AML-193 (cell line): Measurements from ENCODE around the gene KCNMA1.

Source experiments
- DNase-seq, 2 experiments: peaks; one replicate each; lab custom pipeline; 2025; lab: John Stamatoyannopoulos, UW

KCNMA1 gene

GRCh38 chr10:77109351-77109994 lies 528.1 kb downstream of the KCNMA1 start:
- no peak for DNase-seq

- DNase-seq = no peak
Observed at GRCh38 chr10:77106676-77107075, 530.9 kb downstream of the KCNMA1 start.

DNA sequence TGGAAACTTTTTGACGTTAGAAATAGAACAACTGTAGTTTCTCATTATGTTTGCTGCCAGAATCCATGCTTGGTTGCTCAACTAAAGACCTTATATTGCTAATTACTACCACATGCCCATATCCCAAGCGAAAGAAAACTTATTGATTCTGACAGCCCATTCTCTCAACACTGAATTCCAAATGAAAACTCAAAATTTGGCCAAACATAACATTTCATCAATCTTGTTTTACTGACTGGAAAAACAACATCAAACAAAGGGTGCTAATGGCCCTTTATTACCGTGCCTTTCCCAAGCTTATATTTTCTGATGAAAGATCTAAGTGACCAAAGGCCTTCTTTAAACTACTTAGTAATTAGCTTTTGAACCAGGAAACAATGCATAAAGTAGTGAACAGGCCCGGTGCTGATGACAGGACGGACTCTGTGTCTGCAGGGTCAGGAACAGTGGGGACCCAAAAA lies 531.8 kb downstream of the KCNMA1 start:
- DNase-seq = no peak

- DNase-seq = no peak
Observed at GRCh38 chr10:77104459-77104980, 533.1 kb downstream of the KCNMA1 start.

DNA sequence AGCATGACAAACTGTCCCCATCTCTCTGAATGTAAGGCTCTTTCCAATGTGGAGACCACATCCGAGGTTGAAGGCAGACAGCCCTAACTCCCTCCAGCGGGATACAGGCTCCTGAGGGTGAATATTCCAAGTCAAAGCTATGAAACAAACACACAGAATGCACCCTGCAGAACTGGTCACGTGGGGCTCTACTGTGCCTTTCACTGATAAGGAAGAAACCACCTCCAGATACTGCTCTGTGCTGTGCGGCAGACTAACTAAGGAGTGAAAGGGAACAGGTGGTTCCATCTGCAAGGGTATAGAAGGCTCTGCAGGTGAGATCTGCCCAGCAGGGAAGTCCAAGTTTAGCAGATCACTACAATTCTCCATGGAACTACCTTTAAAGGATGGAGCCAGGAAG lies 534.4 kb downstream of the KCNMA1 start:
- no peak for DNase-seq

GRCh38 chr10:77101341-77101740 lies 536.3 kb downstream of the KCNMA1 start:
- no peak for DNase-seq

GRCh38 chr10:77099136-77099535 lies 538.5 kb downstream of the KCNMA1 start:
- no peak for DNase-seq

DNA sequence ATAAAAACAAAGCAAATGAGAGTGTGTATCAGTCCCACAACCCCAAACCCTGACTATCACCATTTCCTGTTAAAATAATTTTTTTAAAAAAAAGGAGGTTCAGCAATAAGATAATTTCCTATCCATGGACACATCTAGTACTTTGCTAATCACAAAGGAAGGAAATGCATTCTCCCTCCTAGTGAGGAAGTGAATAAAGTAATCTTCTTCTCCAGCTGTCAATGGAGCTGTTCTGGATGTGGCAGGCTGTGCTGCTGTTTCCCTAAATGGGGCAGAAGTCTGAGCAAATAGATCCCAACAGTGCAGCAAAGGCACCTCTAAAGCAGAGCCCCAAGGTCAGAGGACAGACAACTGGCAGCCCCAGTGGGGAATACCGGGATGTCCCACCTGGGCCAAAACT lies 540.0 kb downstream of the KCNMA1 start:
- DNase-seq = no peak

- DNase-seq = no peak
Observed at GRCh38 chr10:77093126-77093525, 544.5 kb downstream of the KCNMA1 start.

GRCh38 chr10:77091597-77092165 lies 545.9 kb downstream of the KCNMA1 start:
- no peak for DNase-seq

GRCh38 chr10:77090381-77091356 lies 546.9 kb downstream of the KCNMA1 start:
- DNase-seq = no peak

DNA sequence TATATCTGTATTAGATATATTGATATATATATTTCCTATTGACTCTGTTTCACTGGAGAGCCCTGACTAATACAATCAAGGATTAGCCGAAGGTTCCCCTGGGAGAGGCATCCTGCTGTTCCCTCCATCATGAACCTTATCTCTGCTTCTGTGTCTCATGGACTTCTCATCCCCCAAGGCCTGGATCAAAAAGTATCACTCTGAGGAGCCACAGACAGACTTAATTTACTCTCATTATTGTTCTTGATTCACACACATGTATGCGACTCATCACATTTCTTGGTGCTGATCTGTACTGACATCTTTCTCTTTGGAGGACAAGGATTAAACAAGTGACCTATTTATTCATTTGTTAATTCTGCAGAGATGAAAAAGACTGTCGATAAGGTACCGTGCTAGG lies 550.2 kb downstream of the KCNMA1 start:
- no peak for DNase-seq

DNA sequence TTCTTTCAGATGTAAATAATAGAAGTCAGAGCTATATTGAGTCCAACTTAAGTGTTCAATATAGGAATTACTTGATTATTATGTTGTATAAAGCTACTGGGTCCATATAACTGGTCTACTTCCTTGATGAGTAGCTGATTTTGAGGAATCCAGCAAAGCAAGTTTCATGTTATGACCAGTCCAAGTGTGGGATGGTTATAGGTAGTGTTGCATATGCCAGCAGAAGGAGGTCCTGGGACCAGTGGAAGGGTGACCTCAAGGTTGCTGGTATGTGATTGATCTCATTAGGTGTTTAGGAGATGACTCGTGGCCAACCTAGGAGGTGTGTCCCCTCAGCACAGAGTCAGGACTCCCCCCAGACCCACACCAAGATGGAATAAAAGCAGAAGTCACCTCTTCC lies 551.5 kb downstream of the KCNMA1 start:
- DNase-seq = no peak

DNA sequence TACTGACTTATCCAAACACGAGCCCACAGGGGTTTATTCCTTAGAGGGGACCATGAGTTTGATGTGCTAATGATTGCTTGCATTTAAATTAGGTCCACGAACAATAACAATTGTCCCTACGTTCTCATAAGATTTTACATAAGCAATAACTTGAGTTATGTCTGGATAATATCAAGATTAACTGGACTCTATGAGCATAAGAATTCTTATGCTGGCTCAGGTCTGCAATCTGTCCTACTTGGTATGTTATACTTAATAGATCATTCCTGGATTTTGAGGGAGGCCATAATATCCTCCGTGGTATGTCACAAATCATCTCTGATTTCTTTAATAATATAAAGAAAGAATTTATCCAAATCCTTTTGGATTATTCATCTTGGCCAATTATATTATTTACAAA lies 552.3 kb downstream of the KCNMA1 start:
- no peak for DNase-seq

GRCh38 chr10:77084431-77085144 lies 553.0 kb downstream of the KCNMA1 start:
- DNase-seq = no peak

DNA sequence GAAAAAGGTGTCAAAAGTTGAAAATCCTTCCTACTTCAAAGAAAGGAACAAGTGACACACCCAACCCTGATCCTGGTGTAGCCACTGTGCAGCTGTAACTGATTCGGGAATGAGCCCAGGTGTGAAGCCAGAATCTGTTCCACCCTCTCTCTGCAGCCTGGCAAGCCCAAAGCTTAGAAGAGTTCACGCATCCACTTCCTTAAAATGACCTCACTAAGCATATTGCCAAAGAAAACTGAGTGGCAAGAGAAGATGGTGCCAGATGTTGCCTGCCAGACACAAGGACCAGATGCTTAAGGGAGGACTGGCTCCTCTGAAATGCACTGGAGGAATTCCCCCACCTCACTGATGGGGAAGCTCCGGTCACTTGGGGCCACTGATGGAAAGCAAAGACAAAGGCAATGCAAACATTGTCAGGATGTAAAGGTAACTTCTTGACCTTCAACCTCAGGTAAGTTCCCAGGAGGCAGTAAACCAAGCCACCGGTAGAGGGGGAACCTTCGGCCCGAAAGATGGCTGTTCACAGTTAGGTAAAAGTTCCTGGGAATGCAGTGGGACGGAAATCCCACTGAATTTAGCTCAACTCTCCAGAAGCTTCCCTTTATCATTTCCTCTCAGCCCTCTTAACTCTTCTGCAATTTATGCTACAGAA lies 554.9 kb downstream of the KCNMA1 start:
- DNase-seq = no peak

DNA sequence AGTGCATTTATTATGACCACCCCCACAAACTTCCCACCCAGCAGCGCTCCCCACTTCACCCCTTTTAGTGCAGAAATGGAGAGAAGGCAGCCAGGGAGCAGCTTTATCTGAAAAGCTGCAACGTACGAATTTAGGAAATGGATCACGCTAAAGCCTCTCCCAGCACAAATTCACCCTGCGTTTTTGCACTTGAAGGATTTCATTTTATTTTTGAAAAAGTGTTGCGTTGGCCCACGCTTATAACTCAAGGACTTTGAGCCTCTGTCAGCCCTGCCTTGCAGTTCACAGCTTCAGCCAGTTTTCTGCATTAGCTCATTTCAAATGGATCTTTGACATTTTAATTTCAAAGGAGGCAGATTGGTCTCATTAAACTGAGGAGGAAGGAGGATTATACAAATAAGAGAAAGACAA lies 556.1 kb downstream of the KCNMA1 start:
- no peak for DNase-seq

DNA sequence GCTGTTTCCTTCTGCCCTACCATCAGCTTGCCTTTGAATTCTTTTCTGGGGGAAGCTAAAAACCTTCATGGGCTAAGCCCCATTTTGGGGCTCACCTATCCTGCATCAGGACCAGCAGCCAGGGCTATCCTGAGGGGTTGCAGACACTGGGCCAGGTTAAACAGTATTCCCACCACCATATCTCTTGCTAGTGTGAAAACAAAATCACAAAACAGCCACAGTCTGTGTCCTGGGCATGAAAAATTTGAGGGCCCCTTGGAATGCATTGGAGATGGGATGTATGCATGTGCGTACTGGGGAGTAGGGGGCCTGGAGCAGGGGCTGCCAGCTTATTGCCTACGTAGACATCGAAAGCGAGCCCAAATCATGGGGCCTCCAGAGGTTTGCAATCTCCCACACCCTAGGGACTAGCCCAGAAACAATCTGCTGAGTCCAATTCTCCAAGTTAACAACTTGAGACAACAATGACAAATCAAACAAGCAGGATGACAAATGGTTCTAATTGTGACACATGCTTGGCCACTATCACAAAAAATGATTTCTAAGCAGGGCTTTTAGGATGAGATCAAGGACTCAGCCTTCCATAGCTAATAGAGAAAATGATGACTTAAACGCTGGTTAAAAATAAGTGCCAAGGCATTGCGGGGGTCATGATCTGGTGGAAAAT lies 557.1 kb downstream of the KCNMA1 start:
- DNase-seq = no peak

GRCh38 chr10:77079592-77080300 lies 557.9 kb downstream of the KCNMA1 start:
- peak; percentile 4 to 10 for DNase-seq

DNA sequence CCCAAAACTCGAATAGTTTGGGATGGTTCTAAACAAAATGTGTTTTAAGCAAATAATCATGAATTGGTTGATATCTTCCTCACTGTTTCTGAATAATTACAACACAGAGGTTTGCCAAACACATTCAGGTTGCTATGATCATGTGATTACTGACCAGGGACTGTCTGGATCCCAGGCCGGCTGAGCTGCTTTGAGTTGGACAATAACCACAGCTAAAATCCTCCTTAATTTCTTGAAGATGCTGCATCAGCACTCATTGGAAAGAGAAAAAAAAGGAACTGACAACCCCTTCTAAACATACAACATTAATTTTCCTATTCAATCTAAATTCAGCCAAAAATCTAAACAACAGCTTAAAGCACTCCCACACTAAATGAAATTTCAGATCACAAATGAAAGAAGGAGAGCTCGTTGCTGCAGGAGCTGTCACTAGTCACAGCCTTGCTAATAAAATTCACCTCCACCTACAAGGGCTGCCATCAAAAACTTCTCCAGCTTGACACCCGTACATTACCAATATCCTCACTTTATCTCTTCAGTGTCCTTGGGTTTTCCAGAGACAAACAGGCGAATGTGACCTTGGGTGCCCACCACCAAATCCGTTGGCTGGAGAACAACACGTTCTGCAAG lies 560.2 kb downstream of the KCNMA1 start:
- no peak for DNase-seq
